Mesenchymal stem cell (in vitro differentiated cells and primary cell): ENCODE data around the gene ZDBF2.

Experiments used
- DNase-seq: peaks from one replicate; pipeline ENCODE4 v3.0.0-alpha.2; 2013
- H2AFZ ChIP-seq: one replicate; pipeline ENCODE4 v1.6.1; 2013; ENCODE audit warnings: low read depth, mild to moderate bottlenecking, control low read depth, inconsistent platforms, low read length, moderate library complexity
- H2AK5ac ChIP-seq: 2 replicates; pipeline ENCODE4 v1.6.1; 2013; ENCODE audit warnings: low read length, moderate library complexity, mild to moderate bottlenecking, inconsistent platforms; ENCODE audit not compliant: severe bottlenecking
- H2BK120ac ChIP-seq: one replicate; pipeline ENCODE4 v1.6.1; 2013; ENCODE audit warnings: low read depth, mild to moderate bottlenecking, inconsistent platforms, low read length, moderate library complexity
- H2BK12ac ChIP-seq, 2 experiments: one replicate each; pipeline ENCODE4 v1.6.1; 2013; ENCODE audit warnings: inconsistent platforms in 2 of 2, low read length in 2 of 2, mild to moderate bottlenecking in 2 of 2, moderate library complexity in 2 of 2, control low read depth in 1 of 2
- H2BK15ac ChIP-seq: one replicate; pipeline ENCODE4 v1.6.1; 2013; ENCODE audit warnings: mild to moderate bottlenecking, low read depth, inconsistent platforms; ENCODE audit not compliant: poor library complexity, severe bottlenecking
- H2BK5ac ChIP-seq: 2 replicates; pipeline ENCODE4 v1.6.1; 2013; ENCODE audit warnings: low read depth, mild to moderate bottlenecking, low read length, control low read depth, inconsistent platforms; ENCODE audit not compliant: poor library complexity, severe bottlenecking
- H3K14ac ChIP-seq, 2 experiments: one replicate each; pipeline ENCODE4 v1.6.1; 2013; ENCODE audit warnings: inconsistent platforms in 2 of 2, low read length in 2 of 2, control low read depth in 1 of 2, mild to moderate bottlenecking in 1 of 2, moderate library complexity in 1 of 2
- H3K18ac ChIP-seq, 2 experiments: one replicate each; pipeline ENCODE4 v1.6.1; 2013; ENCODE audit warnings: inconsistent platforms in 2 of 2, low read length in 2 of 2, control low read depth in 1 of 2, low read depth in 1 of 2, mild to moderate bottlenecking in 1 of 2
- H3K23ac ChIP-seq, 2 experiments: one replicate each; pipeline ENCODE4 v1.6.1; 2013; ENCODE audit warnings: inconsistent platforms in 2 of 2, low read length in 2 of 2, mild to moderate bottlenecking in 2 of 2, moderate library complexity in 2 of 2, control low read depth in 1 of 2
- H3K27ac ChIP-seq: 2 replicates; pipeline ENCODE4 v1.5.1; 2013; ENCODE audit warnings: mild to moderate bottlenecking, moderate library complexity, low read length, control low read depth, inconsistent platforms; ENCODE audit not compliant: poor library complexity, severe bottlenecking
- H3K27me3 ChIP-seq, 2 experiments: 2 replicates each; pipeline versions ENCODE4 v1.6.1 to v1.7.0; 2013; ENCODE audit warnings: low read length in 2 of 2, mild to moderate bottlenecking in 2 of 2, moderate library complexity in 2 of 2, control low read depth in 1 of 2, inconsistent platforms in 1 of 2; ENCODE audit not compliant: control insufficient read depth in 1 of 2, insufficient read depth in 1 of 2
- H3K36me3 ChIP-seq, 2 experiments: 2 replicates each; pipeline versions ENCODE4 v1.6.1 to v1.7.0; 2013; ENCODE audit warnings: low read length in 2 of 2, control low read depth in 1 of 2, inconsistent platforms in 1 of 2, low read depth in 1 of 2, mild to moderate bottlenecking in 1 of 2; ENCODE audit not compliant: insufficient read depth in 2 of 2, control insufficient read depth in 1 of 2
- H3K4ac ChIP-seq, 2 experiments: one replicate each; pipeline ENCODE4 v1.6.1; 2013; ENCODE audit warnings: inconsistent platforms in 2 of 2, low read length in 2 of 2, mild to moderate bottlenecking in 2 of 2, moderate library complexity in 2 of 2, control low read depth in 1 of 2, low read depth in 1 of 2
- H3K4me1 ChIP-seq: 2 replicates; pipeline ENCODE4 v1.6.1; 2013; ENCODE audit warnings: low read depth, low read length, control low read depth; ENCODE audit not compliant: control insufficient read depth, insufficient read depth
- H3K4me2 ChIP-seq: 2 replicates; pipeline ENCODE4 v1.6.1; 2013; ENCODE audit warnings: low read length, mild to moderate bottlenecking, inconsistent platforms; ENCODE audit not compliant: poor library complexity, severe bottlenecking
- H3K4me3 ChIP-seq, 2 experiments: 2 replicates each; pipeline versions ENCODE4 v1.5.1 to v1.7.0; 2013; ENCODE audit warnings: low read length in 2 of 2, mild to moderate bottlenecking in 2 of 2, control low read depth in 1 of 2, low read depth in 1 of 2; ENCODE audit not compliant: insufficient read depth in 1 of 2
- H3K79me1 ChIP-seq: replicated peaks from 2 replicates; pipeline ENCODE4 v1.6.1; 2013; ENCODE audit warnings: mild to moderate bottlenecking, control low read depth, low read length, inconsistent platforms; ENCODE audit not compliant: poor library complexity, severe bottlenecking
- H3K9ac ChIP-seq: 2 replicates; pipeline ENCODE4 v1.7.0; 2013; ENCODE audit warnings: mild to moderate bottlenecking, low read length, moderate library complexity
- H3K9me3 ChIP-seq: 2 replicates; pipeline ENCODE4 v1.7.0; 2013; ENCODE audit warnings: mild to moderate bottlenecking, low read length; ENCODE audit not compliant: control insufficient read depth
- H4K8ac ChIP-seq: one replicate; pipeline ENCODE4 v1.6.1; 2013; ENCODE audit warnings: inconsistent platforms, mild to moderate bottlenecking, low read length, moderate library complexity
- H4K91ac ChIP-seq: one replicate; pipeline ENCODE4 v1.6.1; 2013; ENCODE audit warnings: mild to moderate bottlenecking, low read length, inconsistent platforms
- WGBS: methylation state at CpG from one replicate; pipeline ENCODE4 v1.1.7; 2013; ENCODE audit warnings: mixed read lengths; 5-methylcytosine and 5-hydroxymethylcytosine counted together

The ZDBF2 gene

GRCh38 chr2:206349375-206349774, 74.9 kb downstream of the ZDBF2 start:
- Histone ChIP-seq H2BK12ac (no peak overlapping the region), H3K36me3 (no peaks in the 10 kb centered on the region), H4K8ac (no peak overlapping the region), H2AFZ (no peak overlapping the region), H4K91ac (no peak overlapping the region), H3K18ac (no peak overlapping the region), H3K14ac (no peak overlapping the region), H3K4me3 (no peak overlapping the region), H3K4me1 (no peaks in the 10 kb centered on the region), H3K27ac (no peak overlapping the region), H3K27me3 (no peaks in the 10 kb centered on the region), H3K4ac (no peak overlapping the region), H2BK5ac (no peak overlapping the region), H3K9ac (no peak overlapping the region), H3K23ac (no peak overlapping the region), H2AK5ac (no peak overlapping the region), H3K79me1 (no peaks in the 10 kb centered on the region), H3K4me2 (no peak overlapping the region), H2BK15ac (no peak overlapping the region), H2BK120ac (no peak overlapping the region), H3K9me3 (peaks cover 3% of the 10 kb centered on the region)
- WGBS, result 70% methylated on average over 3 of the region's 3 CpGs
- DNase-seq, result no peak

GRCh38 chr2:206352571-206352970, 78.1 kb downstream of the ZDBF2 start:
- H3K18ac ChIP-seq, result no peak overlapping the region
- no peak overlapping the region for H2BK12ac ChIP-seq
- H3K4me2 ChIP-seq, result no peak overlapping the region
- 62% methylated on average over 1 of the region's 1 CpG for WGBS
- no peak overlapping the region for H3K9ac ChIP-seq
- no peaks in the 10 kb centered on the region for H3K4me1 ChIP-seq
- no peak overlapping the region for H2BK15ac ChIP-seq
- no peak overlapping the region for H4K91ac ChIP-seq
- no peak overlapping the region for H3K4me3 ChIP-seq
- no peak overlapping the region for H3K23ac ChIP-seq
- no peak overlapping the region for H4K8ac ChIP-seq
- no peaks in the 10 kb centered on the region for H3K79me1 ChIP-seq
- no peaks in the 10 kb centered on the region for H3K27me3 ChIP-seq
- no peaks in the 10 kb centered on the region for H3K9me3 ChIP-seq
- H3K14ac ChIP-seq, result no peak overlapping the region
- no peak overlapping the region for H3K27ac ChIP-seq
- no peak overlapping the region for H2AFZ ChIP-seq
- DNase-seq, result no peak
- no peak overlapping the region for H2AK5ac ChIP-seq
- no peak overlapping the region for H3K4ac ChIP-seq
- no peaks in the 10 kb centered on the region for H3K36me3 ChIP-seq
- H2BK120ac ChIP-seq, result no peak overlapping the region
- no peak overlapping the region for H2BK5ac ChIP-seq

- 63% methylated on average over 1 of the region's 1 CpG for WGBS
- Histone ChIP-seq H3K36me3 (no peaks in the 10 kb centered on the region), H2BK5ac (no peak overlapping the region), H3K18ac (no peak overlapping the region), H3K4me3 (no peak overlapping the region), H3K4me1 (no peaks in the 10 kb centered on the region), H4K91ac (no peak overlapping the region), H3K9ac (no peak overlapping the region), H2BK120ac (no peak overlapping the region), H2BK15ac (no peak overlapping the region), H3K27me3 (no peaks in the 10 kb centered on the region), H3K9me3 (peaks cover 7% of the 10 kb centered on the region), H3K4ac (no peak overlapping the region), H3K14ac (no peak overlapping the region), H2AFZ (no peak overlapping the region), H4K8ac (no peak overlapping the region), H3K79me1 (no peaks in the 10 kb centered on the region), H3K27ac (no peak overlapping the region), H2AK5ac (no peak overlapping the region), H3K4me2 (no peak overlapping the region), H3K23ac (no peak overlapping the region), H2BK12ac (no peak overlapping the region)
- no peak for DNase-seq
These were observed 79.2 kb downstream of the ZDBF2 start for GRCh38 chr2:206353685-206354084.

- Histone ChIP-seq H3K9ac (no peak overlapping the region), H3K4me3 (no peak overlapping the region), H3K4me1 (no peaks in the 10 kb centered on the region), H3K79me1 (no peaks in the 10 kb centered on the region), H2AFZ (no peak overlapping the region), H3K36me3 (no peaks in the 10 kb centered on the region), H3K23ac (no peak overlapping the region), H2BK120ac (no peak overlapping the region), H2BK5ac (no peak overlapping the region), H2BK15ac (no peak overlapping the region), H3K14ac (no peak overlapping the region), H3K18ac (no peak overlapping the region), H2AK5ac (no peak overlapping the region), H4K91ac (no peak overlapping the region), H3K4ac (no peak overlapping the region), H3K9me3 (peaks cover 11% of the 10 kb centered on the region), H3K4me2 (no peak overlapping the region), H2BK12ac (no peak overlapping the region), H3K27me3 (no peaks in the 10 kb centered on the region), H4K8ac (no peak overlapping the region), H3K27ac (no peak overlapping the region)
- DNase-seq, result no peak
- 96% methylated on average over 5 of the region's 6 CpGs for WGBS
These were observed 79.7 kb downstream of the ZDBF2 start for GRCh38 chr2:206354129-206354528.
